Measurements from ENCODE around the gene SAP30BP. TPM values are rescaled to one million over a fixed set of nuclear protein-coding genes. Genes with fewer than 3 reads are reported as not detected.

Gene SAP30BP
- total and polyA plus RNA-seq, 2 experiments from 2014 or later: 44.9 to 97.9 TPM

- Histone ChIP-seq H3K79me2 (replicated peaks; ENCODE audit: insufficient read depth) (no peaks in the 10 kb centered on the region), H3K4me1 (ENCODE audit: insufficient read depth) (peaks cover 9% of the 10 kb centered on the region), H3K4me3 (no peak overlapping the region), H3K27ac (ENCODE audit: low read depth) (no peak overlapping the region), H3K27me3 (ENCODE audit: insufficient read depth) (no peaks in the 10 kb centered on the region), H3K4me2 (no peak overlapping the region), H4K20me1 (replicated peaks; ENCODE audit: insufficient read depth) (no peaks in the 10 kb centered on the region; the same call in 1 of the 2 replicates), H3K36me3 (ENCODE audit: insufficient read depth) (no peaks in the 10 kb centered on the region; the same call in 1 of the 2 replicates), H2AFZ (no peak overlapping the region), H3K9me2 (ENCODE audit: insufficient read depth) (no peaks in the 10 kb centered on the region), H3F3A (replicated peaks; ENCODE audit: low read depth) (no peaks in the 10 kb centered on the region)
- Mint-ChIP-seq H3K4me1 (peaks cover 16% of the 10 kb centered on the region; the same call in 2 of the 3 replicates), H3K36me3 (ENCODE audit: low read depth) (peaks cover 5% of the 10 kb centered on the region; the same call in 1 of the 3 replicates), H3K4me3 (no peak overlapping the region), H3K27me3 (ENCODE audit: insufficient read depth, low read depth, poor library complexity) (peaks cover 14% of the 10 kb centered on the region), H3K9me3 (no peaks in the 10 kb centered on the region), H3K27ac (no peak overlapping the region)
- no peak for TF ChIP-seq CREB1 (CRISPR knock-in tag; IDR thresholded peaks at IDR 0.05; ENCODE audit: low read depth)
- no peak for TF ChIP-seq ZNF331 (CRISPR knock-in tag; IDR thresholded peaks at IDR 0.05; ENCODE audit: low read depth)
- TF ChIP-seq ZNF462 (CRISPR knock-in tag; IDR thresholded peaks at IDR 0.05): no peak
- TF ChIP-seq POLR2AphosphoS5 (IDR thresholded peaks at IDR 0.05; ENCODE audit: low read depth): no peak
- no peak for TF ChIP-seq EZH2phosphoT487 (IDR thresholded peaks at IDR 0.05; ENCODE audit: unreplicated experiment)
- TF ChIP-seq REST (IDR thresholded peaks at IDR 0.05; ENCODE audit: unreplicated experiment): no peak
- TF ChIP-seq JUNB (IDR thresholded peaks at IDR 0.05; ENCODE audit: unreplicated experiment): no peak
- TF ChIP-seq ZNF114 (CRISPR knock-in tag; IDR thresholded peaks at IDR 0.05): no peak
- no peak for TF ChIP-seq EZH2 (IDR thresholded peaks at IDR 0.05; ENCODE audit: low read depth, unreplicated experiment)
- TF ChIP-seq NANOG (IDR thresholded peaks at IDR 0.05; ENCODE audit: borderline replicate concordance): no peak
- DNase-seq (ENCODE audit: low spot score) (no peak), ATAC-seq (no peak)
Measured at GRCh38 chr17:75629157-75629556, 38.0 kb upstream of the SAP30BP start.

All from GM23338 (cell line).